ENCODE data around the gene PHACTR3. TPM values are rescaled to one million over a fixed set of nuclear protein-coding genes. Genes with fewer than 3 reads are reported as not detected.

Gene PHACTR3
- total RNA-seq, 1 donor from 2014 or later = 8.7 TPM

DNA sequence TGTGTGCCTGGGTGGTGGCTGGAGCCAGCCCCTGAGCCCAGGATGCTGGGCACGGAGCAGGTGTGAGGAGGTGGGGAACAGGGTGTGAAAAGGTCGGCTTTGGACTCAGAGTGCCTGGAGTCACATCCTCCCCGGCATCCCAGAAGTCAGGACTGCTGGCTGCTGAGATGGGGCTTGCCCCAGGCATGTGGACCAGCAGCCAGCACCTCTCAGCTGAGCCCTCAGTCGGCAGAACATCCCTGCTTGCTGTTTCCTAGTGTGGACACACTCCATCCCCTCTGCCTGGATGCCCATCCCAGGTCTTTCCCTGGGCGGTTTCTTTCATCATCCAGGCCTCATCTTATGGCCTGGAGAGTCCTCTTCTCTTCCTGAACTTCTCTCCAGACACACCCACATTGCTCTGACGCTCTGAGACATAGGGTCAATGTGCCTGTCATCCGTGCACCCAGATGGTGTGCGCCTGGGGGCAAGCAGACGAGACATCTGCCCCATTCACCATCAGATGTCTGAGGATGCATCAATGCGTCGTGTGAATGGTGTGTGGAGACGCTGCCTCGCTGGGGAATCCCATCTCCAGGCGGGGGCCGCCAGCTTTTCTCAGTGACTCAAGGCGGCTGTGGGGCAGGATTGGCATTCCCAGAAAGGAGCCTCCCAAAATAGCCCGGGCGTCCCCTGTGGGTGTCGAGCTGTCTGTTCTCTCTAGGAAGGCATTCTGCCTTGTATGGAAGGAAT lies 224.9 kb downstream of the PHACTR3 start:
- Mint-ChIP-seq H3K36me3 (ENCODE audit: low read depth, unreplicated experiment) (peaks cover 4% of the 10 kb centered on the region), H3K27ac (ENCODE audit: unreplicated experiment) (no peak overlapping the region), H3K9me3 (ENCODE audit: unreplicated experiment) (no peaks in the 10 kb centered on the region), H3K4me3 (ENCODE audit: unreplicated experiment) (no peak overlapping the region), H3K4me1 (ENCODE audit: unreplicated experiment) (peaks cover 22% of the 10 kb centered on the region), H3K27me3 (ENCODE audit: unreplicated experiment) (peaks cover 9% of the 10 kb centered on the region)
- TF ChIP-seq, protein P1, sequence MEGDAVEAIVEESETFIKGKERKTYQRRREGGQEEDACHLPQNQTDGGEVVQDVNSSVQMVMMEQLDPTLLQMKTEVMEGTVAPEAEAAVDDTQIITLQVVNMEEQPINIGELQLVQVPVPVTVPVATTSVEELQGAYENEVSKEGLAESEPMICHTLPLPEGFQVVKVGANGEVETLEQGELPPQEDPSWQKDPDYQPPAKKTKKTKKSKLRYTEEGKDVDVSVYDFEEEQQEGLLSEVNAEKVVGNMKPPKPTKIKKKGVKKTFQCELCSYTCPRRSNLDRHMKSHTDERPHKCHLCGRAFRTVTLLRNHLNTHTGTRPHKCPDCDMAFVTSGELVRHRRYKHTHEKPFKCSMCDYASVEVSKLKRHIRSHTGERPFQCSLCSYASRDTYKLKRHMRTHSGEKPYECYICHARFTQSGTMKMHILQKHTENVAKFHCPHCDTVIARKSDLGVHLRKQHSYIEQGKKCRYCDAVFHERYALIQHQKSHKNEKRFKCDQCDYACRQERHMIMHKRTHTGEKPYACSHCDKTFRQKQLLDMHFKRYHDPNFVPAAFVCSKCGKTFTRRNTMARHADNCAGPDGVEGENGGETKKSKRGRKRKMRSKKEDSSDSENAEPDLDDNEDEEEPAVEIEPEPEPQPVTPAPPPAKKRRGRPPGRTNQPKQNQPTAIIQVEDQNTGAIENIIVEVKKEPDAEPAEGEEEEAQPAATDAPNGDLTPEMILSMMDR (IDR thresholded peaks at IDR 0.05; ENCODE audit: unreplicated experiment) = no peak
- DNase-seq (ENCODE audit: low spot score) = no peak

DNA sequence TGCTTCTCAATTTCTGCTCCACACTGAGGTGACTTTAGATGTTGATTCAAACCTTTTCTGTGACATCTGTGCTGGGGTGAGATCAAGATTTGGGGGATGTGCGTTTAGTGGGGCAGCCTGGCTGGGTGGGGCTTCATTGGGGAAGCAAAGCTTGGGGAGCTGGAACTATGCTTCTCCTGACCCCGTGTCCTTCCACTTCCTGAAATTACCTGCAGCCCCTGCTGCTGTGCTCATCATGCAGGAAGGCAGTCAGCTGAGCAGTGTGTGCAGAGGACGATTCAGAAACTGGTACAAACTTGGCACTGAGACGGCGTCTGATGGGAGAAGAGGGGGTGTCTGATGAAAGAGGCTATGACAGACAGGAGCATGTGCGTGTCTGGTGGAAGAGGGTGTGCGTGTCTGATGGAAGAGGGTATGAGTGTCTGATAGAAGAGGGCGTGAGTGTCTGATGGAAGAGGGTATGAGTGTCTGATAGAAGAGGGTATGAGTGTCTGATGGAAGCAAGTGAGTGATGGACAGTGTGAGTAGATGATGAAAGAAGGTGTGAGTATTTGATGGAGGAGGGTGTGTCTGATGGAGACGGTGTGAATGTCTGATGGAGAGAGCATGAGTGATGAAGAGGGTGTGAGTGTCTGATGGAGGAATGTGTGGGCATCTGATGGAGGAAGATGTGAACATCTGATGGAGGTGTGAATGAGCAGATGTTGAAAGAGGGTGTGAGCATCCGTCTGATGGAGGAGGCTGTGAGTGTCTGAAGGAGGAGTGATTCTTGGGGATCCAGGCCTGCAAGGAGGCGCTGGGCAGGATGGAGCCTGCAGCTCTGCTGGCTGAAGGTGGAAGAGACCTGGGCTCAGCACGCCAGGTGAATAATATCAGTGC lies 225.7 kb downstream of the PHACTR3 start:
- Mint-ChIP-seq H3K36me3 (ENCODE audit: low read depth, unreplicated experiment) (peaks cover 4% of the 10 kb centered on the region), H3K27me3 (ENCODE audit: unreplicated experiment) (peaks cover 8% of the 10 kb centered on the region), H3K27ac (ENCODE audit: unreplicated experiment) (peak overlapping the region; percentile 84), H3K4me1 (ENCODE audit: unreplicated experiment) (peaks cover 30% of the 10 kb centered on the region), H3K9me3 (ENCODE audit: unreplicated experiment) (no peaks in the 10 kb centered on the region), H3K4me3 (ENCODE audit: unreplicated experiment) (no peak overlapping the region)
- TF ChIP-seq, protein P1 (IDR thresholded peaks at IDR 0.05; ENCODE audit: unreplicated experiment) = no peak
- no peak for DNase-seq (ENCODE audit: low spot score)

DNA sequence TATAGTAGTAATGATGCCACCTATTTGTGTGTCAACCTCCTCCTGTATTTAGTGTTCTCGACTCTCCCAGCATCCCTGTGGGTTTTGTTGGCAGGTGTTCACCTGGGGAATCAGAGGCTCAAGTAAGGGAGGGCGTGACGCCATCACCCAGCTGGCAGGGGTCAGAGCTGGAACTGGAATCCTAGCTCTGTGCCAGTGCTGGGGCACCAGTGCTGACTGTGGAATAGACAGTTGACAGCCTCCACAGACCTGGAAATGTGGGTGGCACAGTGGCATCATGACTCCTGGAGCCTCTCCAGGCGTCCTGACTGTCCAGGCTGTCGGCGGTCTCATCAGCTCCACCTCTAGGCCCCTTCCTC lies 226.3 kb downstream of the PHACTR3 start:
- H3K4me1 Mint-ChIP-seq (ENCODE audit: unreplicated experiment) = peaks cover 34% of the 10 kb centered on the region
- H3K27me3 Mint-ChIP-seq (ENCODE audit: unreplicated experiment) = peaks cover 9% of the 10 kb centered on the region
- no peak for DNase-seq (ENCODE audit: low spot score)
- peaks cover 4% of the 10 kb centered on the region for H3K36me3 Mint-ChIP-seq (ENCODE audit: low read depth, unreplicated experiment)
- TF ChIP-seq, protein P1 (IDR thresholded peaks at IDR 0.05; ENCODE audit: unreplicated experiment) = no peak
- no peak overlapping the region for H3K4me3 Mint-ChIP-seq (ENCODE audit: unreplicated experiment)
- H3K27ac Mint-ChIP-seq (ENCODE audit: unreplicated experiment) = peak overlapping the region; percentile 42
- H3K9me3 Mint-ChIP-seq (ENCODE audit: unreplicated experiment) = no peaks in the 10 kb centered on the region

DNA sequence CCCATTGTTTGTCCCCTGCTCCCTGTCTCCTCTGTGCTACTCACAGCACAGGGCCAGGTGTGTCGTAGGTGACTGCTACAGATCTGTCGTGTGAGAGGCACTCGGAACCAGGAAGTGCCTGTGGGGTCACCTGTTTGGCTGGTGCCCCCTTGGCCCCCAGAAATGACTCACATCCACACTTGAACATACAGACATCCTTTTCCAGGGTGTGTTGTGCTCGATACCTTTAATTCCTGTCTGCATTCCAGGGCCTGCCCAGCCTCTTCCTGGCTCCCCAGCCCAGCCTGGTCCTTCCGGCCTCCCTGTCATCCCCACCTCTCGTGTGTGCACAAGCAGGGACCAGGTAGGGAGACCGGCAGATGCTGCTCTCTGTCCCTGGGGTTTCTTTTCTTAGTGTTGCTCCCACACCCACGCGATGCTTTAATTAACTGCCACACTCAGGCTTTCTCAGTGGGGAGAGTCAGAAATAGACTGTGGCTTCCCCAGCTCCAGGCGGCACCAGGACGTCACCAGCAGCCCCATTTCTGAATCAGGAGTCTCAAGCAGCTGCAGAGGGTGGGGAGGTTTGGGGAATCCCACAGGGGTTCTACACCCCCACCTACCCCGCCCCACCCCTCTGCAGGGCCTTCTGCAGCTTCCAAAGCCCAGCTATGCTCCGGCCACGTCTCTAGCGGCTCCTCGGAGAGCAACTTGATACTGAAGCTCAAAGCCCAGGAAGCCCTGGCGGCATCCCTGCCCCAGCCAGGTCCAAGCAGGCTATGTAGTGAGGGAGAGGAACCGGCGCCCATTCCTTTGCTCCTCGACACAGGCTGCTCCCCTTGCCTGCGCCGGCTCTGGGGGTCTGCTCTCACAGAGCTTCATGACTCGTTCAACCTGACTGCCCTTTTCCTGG lies 226.9 kb downstream of the PHACTR3 start:
- no peaks in the 10 kb centered on the region for H3K9me3 Mint-ChIP-seq (ENCODE audit: unreplicated experiment)
- no peak overlapping the region for H3K4me3 Mint-ChIP-seq (ENCODE audit: unreplicated experiment)
- TF ChIP-seq, protein P1 (IDR thresholded peaks at IDR 0.05; ENCODE audit: unreplicated experiment) = no peak
- peaks cover 40% of the 10 kb centered on the region for H3K4me1 Mint-ChIP-seq (ENCODE audit: unreplicated experiment)
- H3K36me3 Mint-ChIP-seq (ENCODE audit: low read depth, unreplicated experiment) = peaks cover 4% of the 10 kb centered on the region
- H3K27ac Mint-ChIP-seq (ENCODE audit: unreplicated experiment) = peak overlapping the region; percentile 42
- H3K27me3 Mint-ChIP-seq (ENCODE audit: unreplicated experiment) = peaks cover 6% of the 10 kb centered on the region
- no peak for DNase-seq (ENCODE audit: low spot score)
